ENCODE results near the gene TNS1.

Gene TNS1

GRCh38 chr2:218015586-218016521, 13.1 kb upstream of the TNS1 start:
- no peak for DNase-seq

GRCh38 chr2:218014706-218015585, 12.2 kb upstream of the TNS1 start:
- no peak for DNase-seq

GRCh38 chr2:218013289-218013688, 10.5 kb upstream of the TNS1 start:
- no peak for DNase-seq

- DNase-seq, result no peak
Observed at GRCh38 chr2:218012284-218012683, 9.5 kb upstream of the TNS1 start.

GRCh38 chr2:218011653-218012040, 8.9 kb upstream of the TNS1 start:
- DNase-seq, result no peak

- no peak for DNase-seq
Observed at GRCh38 chr2:218010984-218011652, 8.3 kb upstream of the TNS1 start.

GRCh38 chr2:218010140-218010983, 7.6 kb upstream of the TNS1 start:
- DNase-seq, result peak; percentile 40

- DNase-seq, result no peak
Observed at GRCh38 chr2:218009765-218010139, 7.0 kb upstream of the TNS1 start.

- DNase-seq, result no peak
Observed at GRCh38 chr2:218009231-218009630, 6.4 kb upstream of the TNS1 start.

GRCh38 chr2:218008060-218009040, 5.6 kb upstream of the TNS1 start:
- DNase-seq, result no peak

- DNase-seq, result no peak
Observed at GRCh38 chr2:218006741-218007140, 3.9 kb upstream of the TNS1 start.

- no peak for DNase-seq
Observed at GRCh38 chr2:218005486-218005885, 2.7 kb upstream of the TNS1 start.

GRCh38 chr2:218005028-218005427, 2.2 kb upstream of the TNS1 start:
- no peak for DNase-seq

GRCh38 chr2:218003981-218004419, 1.2 kb upstream of the TNS1 start:
- no peak for DNase-seq

- DNase-seq, result no peak
Observed at GRCh38 chr2:218003281-218003944, 618 bp upstream of the TNS1 start.

- DNase-seq, result no peak
Observed at GRCh38 chr2:218002143-218002844, 501 bp downstream of the TNS1 start.

GRCh38 chr2:218001629-218002028, 1.2 kb downstream of the TNS1 start:
- no peak for DNase-seq

GRCh38 chr2:218000136-218000535, 2.7 kb downstream of the TNS1 start:
- DNase-seq, result no peak

GRCh38 chr2:217999595-217999959, 3.2 kb downstream of the TNS1 start:
- no peak for DNase-seq
